GM11168 (cell line): Measurements from ENCODE around the gene AP1S3.
"Not testable (repeated sequence)": the region's sequence is repeated elsewhere in the genome, so short reads cannot be mapped to it uniquely, and the experiment has no call there.

ENCODE experiments used
- in situ Hi-C: fragments of 300-500 bp; cut with MboI; formaldehyde crosslinking; loops from one replicate; pipeline ENCODE4 v1.12.0; 2022; ENCODE audit warnings: low sequenced_read_pairs; ENCODE audit not compliant: unreplicated experiment

Gene AP1S3

GRCh38 chr2:223764796-223765195 lies 72.6 kb downstream of the AP1S3 start:
- in situ Hi-C loops, result no loop called here

GRCh38 chr2:223762853-223763252 lies 74.5 kb downstream of the AP1S3 start:
- in situ Hi-C loops, result no loop called here

DNA sequence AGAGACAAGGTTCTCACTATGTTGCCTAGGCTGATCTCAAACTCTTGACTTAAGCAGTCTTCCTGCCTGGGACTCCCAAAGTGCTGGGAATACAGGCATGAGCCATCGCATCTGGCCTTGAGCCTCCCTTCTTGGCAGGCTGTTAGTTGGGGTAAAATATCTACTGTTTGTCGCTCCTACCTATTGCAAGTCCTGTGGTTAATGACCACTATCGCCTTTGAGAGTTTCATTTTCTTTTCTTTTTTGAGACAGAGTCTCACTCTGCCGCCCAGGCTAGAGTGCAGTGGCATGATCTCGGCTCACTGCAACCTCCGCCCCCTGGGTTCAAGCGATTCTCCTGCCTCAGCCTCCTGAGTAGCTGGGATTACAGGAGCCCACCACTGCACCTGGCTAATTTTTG lies 75.6 kb downstream of the AP1S3 start:
- in situ Hi-C loops, result not testable (repeated sequence)

- in situ Hi-C loops, result no loop called here
Measured at GRCh38 chr2:223760838-223761502, 76.4 kb downstream of the AP1S3 start.

DNA sequence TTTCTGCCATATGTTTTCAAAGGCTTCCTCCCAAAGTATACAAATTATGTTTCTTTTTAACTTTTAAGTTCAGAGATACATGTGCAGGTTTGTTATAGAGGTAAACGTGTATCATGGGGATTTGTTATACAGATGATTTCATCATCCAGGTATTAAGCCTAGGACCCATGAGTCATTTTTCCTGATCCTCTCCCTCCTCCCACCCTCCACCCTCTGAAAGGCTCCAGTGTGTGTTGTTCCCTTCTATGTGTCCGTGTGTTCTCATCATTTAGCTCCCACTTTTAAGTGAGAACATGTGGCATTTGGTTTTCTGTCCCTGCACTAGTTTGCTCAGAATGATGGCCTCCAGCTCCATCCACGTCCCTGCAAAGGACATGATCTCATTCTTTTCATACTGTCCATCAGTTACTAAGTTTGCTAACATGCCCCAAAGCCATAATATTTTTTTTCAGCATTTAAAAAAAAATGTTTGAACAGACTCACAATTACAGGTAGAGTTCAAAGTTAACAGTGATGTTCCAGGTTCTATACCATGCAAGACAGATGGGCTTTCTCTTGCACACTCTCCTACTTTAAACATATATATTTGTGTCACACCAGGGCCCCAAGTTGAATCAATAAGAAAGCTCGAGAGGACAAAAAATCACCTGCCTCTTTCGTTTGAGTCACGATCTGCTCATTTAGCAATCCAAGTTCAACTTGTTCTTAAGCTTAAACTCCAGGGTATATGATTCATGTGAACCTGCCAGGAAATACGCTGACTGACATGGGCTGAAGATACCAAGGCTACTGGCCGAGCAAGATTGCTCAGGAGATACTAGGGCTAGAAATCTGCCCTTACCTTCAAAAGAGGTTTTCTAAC lies 77.6 kb downstream of the AP1S3 start:
- in situ Hi-C loops, result no loop called here

DNA sequence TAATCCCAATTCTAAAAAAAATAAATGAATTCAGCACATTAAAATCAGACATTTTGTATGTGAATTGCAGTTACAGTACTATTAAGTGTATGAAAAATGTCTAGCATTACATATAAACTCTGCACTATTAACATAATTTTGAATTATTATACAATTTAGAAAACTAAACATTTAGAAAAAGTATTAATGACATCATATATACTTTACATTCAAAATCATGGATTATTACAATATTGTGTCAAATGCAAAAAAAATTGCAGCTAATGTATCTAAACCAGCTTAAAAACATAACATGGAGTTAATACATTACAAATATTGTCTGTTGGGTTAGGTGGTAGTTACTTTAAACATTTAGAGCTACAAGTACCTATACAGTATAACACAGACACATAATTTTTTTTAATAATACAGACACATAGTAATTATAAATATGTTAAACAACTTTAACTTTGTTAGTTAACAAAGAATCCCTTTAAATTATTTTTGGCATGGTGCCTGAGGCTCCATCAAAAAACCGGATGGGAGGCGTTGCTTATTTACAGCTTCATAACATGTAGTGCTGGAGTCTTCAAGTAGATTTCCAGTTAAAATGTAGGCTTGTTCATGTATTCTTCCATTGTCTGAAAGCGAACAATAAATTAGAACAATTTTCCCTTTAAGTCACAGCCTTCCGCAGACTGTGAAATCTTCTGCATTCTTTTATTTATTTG lies 79.1 kb downstream of the AP1S3 start:
- in situ Hi-C loops, result no loop called here

- in situ Hi-C loops, result no loop called here
Measured at GRCh38 chr2:223753940-223754339, 83.4 kb downstream of the AP1S3 start.

DNA sequence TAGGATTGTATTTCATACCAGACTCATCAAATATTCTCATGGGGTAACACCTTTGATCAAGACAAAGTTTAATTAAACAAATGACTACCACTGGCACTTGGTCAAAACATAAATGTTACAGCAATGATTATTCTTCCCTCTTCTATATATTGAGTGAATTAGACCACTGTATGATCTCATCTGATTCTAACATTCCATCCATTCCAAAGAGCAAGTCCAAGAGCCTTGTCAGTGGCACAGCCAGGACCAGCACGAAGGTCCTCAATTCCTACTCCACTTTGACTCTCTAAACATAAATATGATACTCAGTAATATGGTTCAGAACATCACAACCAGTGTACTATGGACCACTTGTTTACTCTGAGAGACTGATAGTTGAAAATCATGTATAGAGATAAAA lies 86.4 kb downstream of the AP1S3 start:
- in situ Hi-C loops, result no loop called here

- in situ Hi-C loops, result loop anchor here (25.0 kb wide), 1 partner anchor 540 kb away; no protein-coding TSS in a partner anchor
Measured at GRCh38 chr2:223747392-223748042, 89.9 kb downstream of the AP1S3 start.

- in situ Hi-C loops, result loop anchor here (25.0 kb wide), 1 partner anchor 541 kb away; no protein-coding TSS in a partner anchor
Measured at GRCh38 chr2:223746611-223747010, 90.8 kb downstream of the AP1S3 start.

DNA sequence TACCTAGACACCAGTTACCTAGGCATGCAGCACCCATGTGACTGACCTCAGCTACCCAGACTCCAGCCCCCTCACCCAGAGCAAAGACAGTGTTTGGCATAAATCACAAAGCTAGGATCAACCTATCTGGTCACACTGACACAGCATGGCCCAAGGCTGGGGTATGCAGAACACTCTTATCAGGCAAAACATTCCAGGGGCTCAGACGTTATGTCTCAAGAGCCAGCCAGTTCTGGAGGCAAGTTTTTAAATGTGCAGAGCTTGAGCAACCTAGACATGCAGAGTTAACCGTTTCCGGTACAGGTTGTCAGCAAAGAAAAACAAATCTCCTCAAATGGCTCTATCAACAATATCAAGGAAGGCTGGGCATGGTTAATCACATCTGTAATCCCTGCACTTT lies 92.8 kb downstream of the AP1S3 start:
- in situ Hi-C loops, result loop anchor here (25.0 kb wide), 1 partner anchor 543 kb away; no protein-coding TSS in a partner anchor

GRCh38 chr2:223740679-223741078 lies 96.7 kb downstream of the AP1S3 start:
- in situ Hi-C loops, result loop anchor here (25.0 kb wide), 1 partner anchor 547 kb away; no protein-coding TSS in a partner anchor

DNA sequence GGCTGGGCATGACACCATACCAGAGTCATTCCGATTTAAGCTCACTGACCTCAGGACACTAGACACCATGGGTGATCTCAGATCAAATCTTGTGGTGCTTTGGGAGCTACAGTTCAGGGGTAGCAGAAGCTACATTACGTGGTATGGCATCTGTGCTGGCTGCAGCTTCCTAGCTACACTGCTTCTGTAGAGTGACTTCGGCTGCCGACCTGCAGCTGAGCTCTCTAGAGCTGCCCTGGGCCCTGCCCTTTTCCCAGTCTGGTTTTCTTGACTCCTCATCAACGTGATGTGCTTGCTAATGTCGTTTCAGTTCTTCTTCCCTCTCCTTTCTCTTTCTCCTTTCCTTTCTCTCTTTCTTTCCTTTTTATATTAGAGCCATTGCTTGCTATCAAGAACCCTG lies 100.2 kb downstream of the AP1S3 start:
- in situ Hi-C loops, result loop anchor here (25.0 kb wide), 1 partner anchor 550 kb away; no protein-coding TSS in a partner anchor

DNA sequence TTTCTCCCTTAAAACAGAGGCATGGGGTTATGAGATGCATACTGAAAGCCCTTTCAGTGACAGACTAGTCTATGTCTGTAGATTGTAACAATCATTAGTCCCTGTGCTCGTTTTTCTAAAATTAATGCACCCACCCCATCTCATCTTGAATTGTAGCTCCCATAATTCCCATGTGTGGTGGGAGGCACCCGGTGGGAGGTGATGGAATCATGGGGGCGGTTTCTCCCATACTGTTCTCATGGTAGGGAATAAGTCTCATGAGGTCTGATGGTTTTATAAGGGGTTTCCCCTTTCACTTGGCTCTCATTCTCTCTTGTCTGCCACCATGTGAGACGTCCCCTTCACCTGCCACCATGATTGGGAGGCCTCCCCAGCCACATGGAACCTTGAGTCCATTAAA lies 100.9 kb downstream of the AP1S3 start:
- in situ Hi-C loops, result loop anchor here (25.0 kb wide), 1 partner anchor 551 kb away; no protein-coding TSS in a partner anchor

GRCh38 chr2:223735659-223736244 lies 101.6 kb downstream of the AP1S3 start:
- in situ Hi-C loops, result loop anchor here (25.0 kb wide), 1 partner anchor 552 kb away; no protein-coding TSS in a partner anchor

- in situ Hi-C loops, result loop anchor here (25.0 kb wide), 1 partner anchor 552 kb away; no protein-coding TSS in a partner anchor
Measured at GRCh38 chr2:223735035-223735640, 102.2 kb downstream of the AP1S3 start.

DNA sequence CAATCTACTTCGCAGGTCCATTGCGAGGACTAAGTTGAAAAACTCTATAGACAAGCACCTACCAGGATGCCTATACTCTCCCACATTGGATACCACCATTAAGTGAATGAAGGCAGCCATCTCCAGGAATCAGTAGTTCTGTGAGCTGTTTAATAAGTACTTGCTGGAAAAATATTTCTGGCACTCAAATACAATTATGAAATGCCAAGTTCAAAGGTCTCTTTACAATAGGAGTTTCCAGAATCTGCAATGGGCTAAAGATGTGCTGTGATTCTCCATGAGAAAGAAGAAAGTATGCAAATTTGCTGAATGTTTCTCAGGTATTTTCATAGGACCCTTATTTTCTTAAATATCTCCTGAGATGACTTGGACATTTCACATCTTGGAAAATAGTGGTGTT lies 103.0 kb downstream of the AP1S3 start:
- in situ Hi-C loops, result loop anchor here (25.0 kb wide), 1 partner anchor 553 kb away; no protein-coding TSS in a partner anchor

DNA sequence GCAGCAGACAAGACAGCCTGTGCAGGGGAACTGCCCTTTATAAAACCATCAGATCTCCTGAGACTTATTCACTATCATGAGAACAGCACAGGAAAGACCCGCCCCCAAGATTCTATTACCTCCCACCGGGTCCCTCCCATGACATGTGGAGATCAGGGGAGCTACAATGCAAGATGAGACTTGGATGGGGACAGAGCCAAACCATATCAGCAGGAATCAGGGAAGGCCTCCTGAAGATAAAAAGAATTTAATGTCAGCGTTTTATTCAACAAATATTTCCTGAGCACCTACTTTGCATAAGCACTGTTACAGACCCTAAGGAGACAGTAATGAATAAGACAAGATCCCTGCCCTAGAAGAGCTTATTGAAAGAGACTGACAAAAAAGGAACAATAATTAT lies 105.0 kb downstream of the AP1S3 start:
- in situ Hi-C loops, result loop anchor here (25.0 kb wide), 1 partner anchor 555 kb away; no protein-coding TSS in a partner anchor

GRCh38 chr2:223731503-223731902 lies 105.9 kb downstream of the AP1S3 start:
- in situ Hi-C loops, result loop anchor here (25.0 kb wide), 1 partner anchor 556 kb away; no protein-coding TSS in a partner anchor
